OCI-LY7 (cell line): ENCODE measurements around the gene PITPNB. TPM values are rescaled to one million over a fixed set of nuclear protein-coding genes. Genes with fewer than 3 reads are reported as not detected.

ENCODE experiments used
- BruUV-seq: library from RNA; stranded (reverse); fragments of 400-500 nt; replicated peaks from 2 replicates; lab custom pipeline; 2021; lab: Mats Ljungman, UMichigan
- CTCF ChIA-PET: fragments of 300-600 bp; sonication (Branson Sonifier 250); formaldehyde crosslinking; loops from one replicate; lab custom pipeline; 2022; ENCODE audit warnings: antibody characterized with exemption; ENCODE audit not compliant: unreplicated experiment; lab: Charles Lee
- POLR2A ChIA-PET: fragments of 300-600 bp; sonication (Branson Sonifier 250); formaldehyde crosslinking; loops from one replicate; lab custom pipeline; 2022; ENCODE audit warnings: antibody characterized with exemption; lab: Charles Lee
- DNase-seq: peaks from one replicate; pipeline ENCODE4 v3.0.0-alpha.2; 2015; ENCODE audit warnings: low spot score
- H2AFZ ChIP-seq: fragments of 200-600 bp; sonication (generic), shearing (Covaris generic); 2 replicates; pipeline ENCODE4 v1.6.1; 2014; ENCODE audit warnings: mild to moderate bottlenecking, antibody characterized with exemption, low read length, moderate library complexity
- H3K27ac ChIP-seq: fragments of 200-600 bp; sonication (generic); 2 replicates; pipeline ENCODE4 v1.5.1; 2014; ENCODE audit warnings: mixed run types, low read depth, mild to moderate bottlenecking, moderate library complexity, low read length, inconsistent platforms; ENCODE audit not compliant: poor library complexity, severe bottlenecking
- H3K36me3 ChIP-seq: fragments of 200-600 bp; sonication (generic); 2 replicates; pipeline ENCODE4 v1.6.1; 2014; ENCODE audit warnings: mild to moderate bottlenecking, antibody characterized with exemption, low read length, moderate library complexity, mixed read lengths; ENCODE audit not compliant: insufficient read depth
- H3K4me1 ChIP-seq: fragments of 200-600 bp; sonication (generic); 2 replicates; pipeline ENCODE4 v1.5.1; 2014; ENCODE audit warnings: mild to moderate bottlenecking, low read length; ENCODE audit not compliant: insufficient read depth, poor library complexity, severe bottlenecking
- H3K4me2 ChIP-seq: fragments of 200-600 bp; sonication (generic); 2 replicates; pipeline ENCODE4 v1.6.1; 2014; ENCODE audit warnings: mild to moderate bottlenecking, low read length
- H3K4me3 ChIP-seq: fragments of 200-600 bp; sonication (generic); 2 replicates; pipeline ENCODE4 v1.5.1; 2014; ENCODE audit warnings: mild to moderate bottlenecking, low read depth, low read length; ENCODE audit not compliant: poor library complexity, severe bottlenecking
- H3K79me2 ChIP-seq: fragments of 200-600 bp; sonication (generic); 2 replicates; pipeline ENCODE4 v1.6.1; 2016; ENCODE audit warnings: low read depth, mild to moderate bottlenecking, low read length, moderate library complexity, mixed read lengths; ENCODE audit not compliant: insufficient read depth
- H3K9me2 ChIP-seq: fragments of 200-600 bp; sonication (generic); 2 replicates; pipeline ENCODE4 v1.6.1; 2016; ENCODE audit warnings: mild to moderate bottlenecking, low read length, mixed read lengths; ENCODE audit not compliant: insufficient read depth
- H3K9me3 ChIP-seq: fragments of 200-600 bp; sonication (generic); 2 replicates; pipeline ENCODE4 v1.6.1; 2014; ENCODE audit warnings: mild to moderate bottlenecking, mixed run types, low read length, mixed read lengths
- H4K20me1 ChIP-seq: fragments of 200-600 bp; sonication (generic); 2 replicates; pipeline ENCODE4 v1.6.1; 2014; ENCODE audit warnings: mild to moderate bottlenecking, antibody characterized with exemption, low read length, moderate library complexity, mixed read lengths; ENCODE audit not compliant: insufficient read depth
- EZH2phosphoT487 ChIP-seq: fragments of 200-600 bp; sonication (generic); IDR thresholded peaks from 2 replicates; pipeline ENCODE4 v1.6.1; 2018; ENCODE audit warnings: low read depth, borderline replicate concordance, mild to moderate bottlenecking, mixed run types, antibody characterized with exemption, low read length, moderate library complexity, mixed read lengths
- intact Hi-C: fragments of 100-400 bp; cut with micrococcal nuclease; formaldehyde crosslinking; loops from one replicate; pipeline ENCODE4 v1.10.0; 2022; ENCODE audit not compliant: unreplicated experiment
- total RNA-seq, 2 experiments: library from RNA; depleted of rRNA in 1 of 2; stranded (reverse); fragments of >200 nt in 1 of 2; shearing (Covaris generic) in 1 of 2; gene quantifications; 2 replicates each; pipeline ENCODE4 v1.2.3, GENCODE V29; 2014 to 2022
- TF ChIP-seq, protein P1 (sequence below): fragments of 200-600 bp; sonication (generic); conservative IDR thresholded peaks from 2 replicates; pipeline ENCODE4 v1.5.1; 2014; ENCODE audit warnings: mild to moderate bottlenecking, antibody characterized with exemption, low read length, moderate library complexity, mixed read lengths

PITPNB gene
- total RNA-seq, 2 experiments from 2014 or later: 21.8 to 97.4 TPM

DNA sequence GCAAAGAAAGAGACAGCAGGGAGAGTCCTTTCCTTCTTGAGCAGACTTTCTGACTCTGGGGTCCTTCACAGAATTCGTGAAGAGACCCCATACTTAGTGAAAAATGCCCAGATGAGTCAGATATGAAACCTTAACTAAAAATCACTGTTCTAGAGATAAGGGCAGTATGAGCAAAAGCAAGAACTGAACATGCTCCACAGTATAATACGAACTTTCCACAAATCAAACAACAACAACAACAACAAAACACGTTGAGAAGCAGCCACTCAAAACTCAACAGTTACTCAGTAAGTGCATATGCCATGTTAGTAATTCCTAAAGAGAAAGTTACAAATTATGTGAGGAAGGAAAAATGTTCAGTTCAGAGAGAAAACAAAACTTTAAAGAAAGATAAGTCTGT, 44.3 kb downstream of the PITPNB start:
- Histone ChIP-seq H3K36me3 (peaks cover 79% of the 10 kb centered on the region), H4K20me1 (0 out of 2 replicates have a peak, but pooled peaks cover 4% of the 10 kb centered on the region), H3K4me1 (peaks cover 14% of the 10 kb centered on the region), H3K9me2 (no peaks in the 10 kb centered on the region), H3K79me2 (peaks cover 18% of the 10 kb centered on the region; the same call in 1 of the 2 replicates), H2AFZ (no peak overlapping the region), H3K4me2 (no peak overlapping the region), H3K4me3 (no peak overlapping the region), H3K9me3 (no peaks in the 10 kb centered on the region), H3K27ac (no peak overlapping the region)
- ChIA-PET CTCF (no interaction called here), POLR2A (interaction anchor here (1.0 kb wide), 1 partner anchor 11 kb away, joined by 5 read pairs; no protein-coding TSS in a partner anchor)
- TF ChIP-seq, protein P1, sequence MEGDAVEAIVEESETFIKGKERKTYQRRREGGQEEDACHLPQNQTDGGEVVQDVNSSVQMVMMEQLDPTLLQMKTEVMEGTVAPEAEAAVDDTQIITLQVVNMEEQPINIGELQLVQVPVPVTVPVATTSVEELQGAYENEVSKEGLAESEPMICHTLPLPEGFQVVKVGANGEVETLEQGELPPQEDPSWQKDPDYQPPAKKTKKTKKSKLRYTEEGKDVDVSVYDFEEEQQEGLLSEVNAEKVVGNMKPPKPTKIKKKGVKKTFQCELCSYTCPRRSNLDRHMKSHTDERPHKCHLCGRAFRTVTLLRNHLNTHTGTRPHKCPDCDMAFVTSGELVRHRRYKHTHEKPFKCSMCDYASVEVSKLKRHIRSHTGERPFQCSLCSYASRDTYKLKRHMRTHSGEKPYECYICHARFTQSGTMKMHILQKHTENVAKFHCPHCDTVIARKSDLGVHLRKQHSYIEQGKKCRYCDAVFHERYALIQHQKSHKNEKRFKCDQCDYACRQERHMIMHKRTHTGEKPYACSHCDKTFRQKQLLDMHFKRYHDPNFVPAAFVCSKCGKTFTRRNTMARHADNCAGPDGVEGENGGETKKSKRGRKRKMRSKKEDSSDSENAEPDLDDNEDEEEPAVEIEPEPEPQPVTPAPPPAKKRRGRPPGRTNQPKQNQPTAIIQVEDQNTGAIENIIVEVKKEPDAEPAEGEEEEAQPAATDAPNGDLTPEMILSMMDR: no peak
- no peak for TF ChIP-seq EZH2phosphoT487
- intact Hi-C loops: no loop called here
- BruUV-seq: no TSS peak
- DNase-seq: no peak

DNA sequence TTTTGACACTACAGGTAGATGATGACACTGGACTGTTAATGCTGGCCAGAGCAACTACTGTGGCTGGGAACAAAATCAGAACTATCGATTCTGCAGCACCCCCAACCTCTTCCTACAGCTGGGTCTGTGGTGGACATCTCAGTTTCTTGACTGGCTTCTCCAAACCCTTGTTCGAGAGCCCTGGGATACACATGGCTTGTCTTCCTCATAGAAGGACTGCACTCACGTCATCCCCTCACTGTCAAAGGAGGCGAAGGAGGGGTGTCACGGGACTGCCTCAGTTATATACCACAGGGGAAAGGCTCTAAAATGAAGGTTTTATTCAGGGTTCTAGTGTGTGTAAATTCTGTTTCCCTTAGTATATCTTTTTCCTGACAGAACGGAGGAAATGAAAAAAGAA, 44.9 kb downstream of the PITPNB start:
- H4K20me1 ChIP-seq: 0 out of 2 replicates have a peak, but pooled peaks cover 4% of the 10 kb centered on the region
- TF ChIP-seq, protein P1: no peak
- H3K27ac ChIP-seq: no peak overlapping the region
- BruUV-seq: no TSS peak
- ChIA-PET POLR2A (no interaction called here), CTCF (no interaction called here)
- H3K9me3 ChIP-seq: no peaks in the 10 kb centered on the region
- H3K9me2 ChIP-seq: no peaks in the 10 kb centered on the region
- DNase-seq: no peak
- peaks cover 20% of the 10 kb centered on the region for H3K4me1 ChIP-seq
- no peak overlapping the region for H3K4me3 ChIP-seq
- H2AFZ ChIP-seq: no peak overlapping the region
- intact Hi-C loops: no loop called here
- H3K36me3 ChIP-seq: peaks cover 85% of the 10 kb centered on the region
- peaks cover 18% of the 10 kb centered on the region; the same call in 1 of the 2 replicates for H3K79me2 ChIP-seq
- H3K4me2 ChIP-seq: no peak overlapping the region

DNA sequence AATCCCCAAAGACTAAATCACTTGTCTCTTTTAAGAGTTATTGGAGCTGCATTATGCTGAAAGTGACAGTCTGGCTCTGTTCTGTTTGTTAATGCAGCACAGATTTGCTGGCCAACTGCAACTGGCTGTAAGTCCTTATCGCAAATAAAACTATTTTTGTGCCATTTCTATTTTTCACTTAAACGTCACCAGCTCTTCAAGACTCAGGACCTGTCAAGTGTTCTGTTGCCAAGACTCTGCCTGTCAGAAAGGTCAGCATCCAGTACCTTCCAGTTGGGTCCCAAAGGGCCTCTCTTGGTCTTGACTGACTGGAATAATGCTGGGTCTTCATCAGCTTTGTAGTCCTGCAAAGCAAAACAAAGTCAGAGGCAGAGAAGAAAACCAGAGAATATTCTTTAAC, 45.6 kb downstream of the PITPNB start:
- Histone ChIP-seq H3K27ac (no peak overlapping the region), H3K36me3 (peaks cover 92% of the 10 kb centered on the region), H3K4me3 (no peak overlapping the region), H3K4me2 (no peak overlapping the region), H3K4me1 (peaks cover 24% of the 10 kb centered on the region), H3K9me3 (no peaks in the 10 kb centered on the region), H4K20me1 (0 out of 2 replicates have a peak, but pooled peaks cover 4% of the 10 kb centered on the region), H2AFZ (no peak overlapping the region), H3K79me2 (peaks cover 12% of the 10 kb centered on the region; the same call in 1 of the 2 replicates), H3K9me2 (no peaks in the 10 kb centered on the region)
- BruUV-seq: no TSS peak
- ChIA-PET CTCF (no interaction called here), POLR2A (no interaction called here)
- intact Hi-C loops: no loop called here
- no peak for TF ChIP-seq EZH2phosphoT487
- TF ChIP-seq, protein P1: no peak
- DNase-seq: no peak
